ENCODE data around the gene CDKN2AIP.

GRCh38 chr4:183437452-183437851 lies 7.0 kb upstream of the CDKN2AIP start:
- no peak for TF ChIP-seq CTCF (IDR thresholded peaks at IDR 0.05)
- no peak for TF ChIP-seq POLR2AphosphoS5 (IDR thresholded peaks at IDR 0.05)
